OCI-LY7 (cell line): ENCODE data around the gene ACTN1. TPM values are rescaled to one million over a fixed set of nuclear protein-coding genes. Genes with fewer than 3 reads are reported as not detected.

Experiments
- BruUV-seq: library from RNA; stranded (reverse); fragments of 400-500 nt; replicated peaks from 2 replicates; lab custom pipeline; 2021; lab: Mats Ljungman, UMichigan
- CTCF ChIA-PET: fragments of 300-600 bp; sonication (Branson Sonifier 250); formaldehyde crosslinking; loops from one replicate; lab custom pipeline; 2022; ENCODE audit warnings: antibody characterized with exemption; ENCODE audit not compliant: unreplicated experiment; lab: Charles Lee
- POLR2A ChIA-PET: fragments of 300-600 bp; sonication (Branson Sonifier 250); formaldehyde crosslinking; loops from one replicate; lab custom pipeline; 2022; ENCODE audit warnings: antibody characterized with exemption; lab: Charles Lee
- DNase-seq: peaks from one replicate; pipeline ENCODE4 v3.0.0-alpha.2; 2015; ENCODE audit warnings: low spot score
- H2AFZ ChIP-seq: fragments of 200-600 bp; sonication (generic), shearing (Covaris generic); 2 replicates; pipeline ENCODE4 v1.6.1; 2014; ENCODE audit warnings: mild to moderate bottlenecking, antibody characterized with exemption, low read length, moderate library complexity
- H3K27ac ChIP-seq: fragments of 200-600 bp; sonication (generic); 2 replicates; pipeline ENCODE4 v1.5.1; 2014; ENCODE audit warnings: mixed run types, low read depth, mild to moderate bottlenecking, moderate library complexity, low read length, inconsistent platforms; ENCODE audit not compliant: poor library complexity, severe bottlenecking
- H3K36me3 ChIP-seq: fragments of 200-600 bp; sonication (generic); 2 replicates; pipeline ENCODE4 v1.6.1; 2014; ENCODE audit warnings: mild to moderate bottlenecking, antibody characterized with exemption, low read length, moderate library complexity, mixed read lengths; ENCODE audit not compliant: insufficient read depth
- H3K4me1 ChIP-seq: fragments of 200-600 bp; sonication (generic); 2 replicates; pipeline ENCODE4 v1.5.1; 2014; ENCODE audit warnings: mild to moderate bottlenecking, low read length; ENCODE audit not compliant: insufficient read depth, poor library complexity, severe bottlenecking
- H3K4me2 ChIP-seq: fragments of 200-600 bp; sonication (generic); 2 replicates; pipeline ENCODE4 v1.6.1; 2014; ENCODE audit warnings: mild to moderate bottlenecking, low read length
- H3K4me3 ChIP-seq: fragments of 200-600 bp; sonication (generic); 2 replicates; pipeline ENCODE4 v1.5.1; 2014; ENCODE audit warnings: mild to moderate bottlenecking, low read depth, low read length; ENCODE audit not compliant: poor library complexity, severe bottlenecking
- H3K79me2 ChIP-seq: fragments of 200-600 bp; sonication (generic); 2 replicates; pipeline ENCODE4 v1.6.1; 2016; ENCODE audit warnings: low read depth, mild to moderate bottlenecking, low read length, moderate library complexity, mixed read lengths; ENCODE audit not compliant: insufficient read depth
- H3K9me2 ChIP-seq: fragments of 200-600 bp; sonication (generic); 2 replicates; pipeline ENCODE4 v1.6.1; 2016; ENCODE audit warnings: mild to moderate bottlenecking, low read length, mixed read lengths; ENCODE audit not compliant: insufficient read depth
- H3K9me3 ChIP-seq: fragments of 200-600 bp; sonication (generic); 2 replicates; pipeline ENCODE4 v1.6.1; 2014; ENCODE audit warnings: mild to moderate bottlenecking, mixed run types, low read length, mixed read lengths
- H4K20me1 ChIP-seq: fragments of 200-600 bp; sonication (generic); 2 replicates; pipeline ENCODE4 v1.6.1; 2014; ENCODE audit warnings: mild to moderate bottlenecking, antibody characterized with exemption, low read length, moderate library complexity, mixed read lengths; ENCODE audit not compliant: insufficient read depth
- EZH2phosphoT487 ChIP-seq: fragments of 200-600 bp; sonication (generic); IDR thresholded peaks from 2 replicates; pipeline ENCODE4 v1.6.1; 2018; ENCODE audit warnings: low read depth, borderline replicate concordance, mild to moderate bottlenecking, mixed run types, antibody characterized with exemption, low read length, moderate library complexity, mixed read lengths
- intact Hi-C: fragments of 100-400 bp; cut with micrococcal nuclease; formaldehyde crosslinking; loops from one replicate; pipeline ENCODE4 v1.10.0; 2022; ENCODE audit not compliant: unreplicated experiment
- total RNA-seq, 2 experiments: library from RNA; depleted of rRNA in 1 of 2; stranded (reverse); fragments of >200 nt in 1 of 2; shearing (Covaris generic) in 1 of 2; gene quantifications; 2 replicates each; pipeline ENCODE4 v1.2.3, GENCODE V29; 2014 to 2022
- TF ChIP-seq, protein P1 (sequence below): fragments of 200-600 bp; sonication (generic); conservative IDR thresholded peaks from 2 replicates; pipeline ENCODE4 v1.5.1; 2014; ENCODE audit warnings: mild to moderate bottlenecking, antibody characterized with exemption, low read length, moderate library complexity, mixed read lengths

Gene ACTN1
- total RNA-seq, 2 experiments from 2014 or later: 0.51 to 1.8 TPM

GRCh38 chr14:69014829-69015259 lies 35.7 kb upstream of the ACTN1 start:
- no peak overlapping the region for H3K4me3 ChIP-seq
- no peaks in the 10 kb centered on the region for H3K36me3 ChIP-seq
- no peaks in the 10 kb centered on the region for H3K4me1 ChIP-seq
- TF ChIP-seq, protein P1, sequence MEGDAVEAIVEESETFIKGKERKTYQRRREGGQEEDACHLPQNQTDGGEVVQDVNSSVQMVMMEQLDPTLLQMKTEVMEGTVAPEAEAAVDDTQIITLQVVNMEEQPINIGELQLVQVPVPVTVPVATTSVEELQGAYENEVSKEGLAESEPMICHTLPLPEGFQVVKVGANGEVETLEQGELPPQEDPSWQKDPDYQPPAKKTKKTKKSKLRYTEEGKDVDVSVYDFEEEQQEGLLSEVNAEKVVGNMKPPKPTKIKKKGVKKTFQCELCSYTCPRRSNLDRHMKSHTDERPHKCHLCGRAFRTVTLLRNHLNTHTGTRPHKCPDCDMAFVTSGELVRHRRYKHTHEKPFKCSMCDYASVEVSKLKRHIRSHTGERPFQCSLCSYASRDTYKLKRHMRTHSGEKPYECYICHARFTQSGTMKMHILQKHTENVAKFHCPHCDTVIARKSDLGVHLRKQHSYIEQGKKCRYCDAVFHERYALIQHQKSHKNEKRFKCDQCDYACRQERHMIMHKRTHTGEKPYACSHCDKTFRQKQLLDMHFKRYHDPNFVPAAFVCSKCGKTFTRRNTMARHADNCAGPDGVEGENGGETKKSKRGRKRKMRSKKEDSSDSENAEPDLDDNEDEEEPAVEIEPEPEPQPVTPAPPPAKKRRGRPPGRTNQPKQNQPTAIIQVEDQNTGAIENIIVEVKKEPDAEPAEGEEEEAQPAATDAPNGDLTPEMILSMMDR: no peak
- no peak for TF ChIP-seq EZH2phosphoT487
- intact Hi-C loops: loop anchor here (10.0 kb wide), 1 partner anchor 100 kb away; no protein-coding TSS in a partner anchor
- ChIA-PET POLR2A (interaction anchor here (0.6 kb wide), 1 partner anchor 107 kb away, joined by 3 read pairs; no protein-coding TSS in a partner anchor), CTCF (no interaction called here)
- no peaks in the 10 kb centered on the region for H4K20me1 ChIP-seq
- no peaks in the 10 kb centered on the region for H3K9me2 ChIP-seq
- no peak overlapping the region for H3K4me2 ChIP-seq
- no peaks in the 10 kb centered on the region for H3K9me3 ChIP-seq
- H3K79me2 ChIP-seq: no peaks in the 10 kb centered on the region
- no peak for DNase-seq
- no TSS peak for BruUV-seq
- no peak overlapping the region for H3K27ac ChIP-seq
- H2AFZ ChIP-seq: no peak overlapping the region

- ChIA-PET POLR2A (interaction anchor here (0.6 kb wide), 1 partner anchor 106 kb away, joined by 3 read pairs; no protein-coding TSS in a partner anchor), CTCF (no interaction called here)
- Histone ChIP-seq H3K79me2 (no peaks in the 10 kb centered on the region), H3K9me3 (no peaks in the 10 kb centered on the region), H2AFZ (no peak overlapping the region), H3K36me3 (no peaks in the 10 kb centered on the region), H3K4me1 (no peaks in the 10 kb centered on the region), H3K9me2 (no peaks in the 10 kb centered on the region), H3K4me2 (no peak overlapping the region), H3K27ac (no peak overlapping the region), H4K20me1 (no peaks in the 10 kb centered on the region), H3K4me3 (no peak overlapping the region)
- intact Hi-C loops: loop anchor here (10.0 kb wide), 1 partner anchor 99 kb away; no protein-coding TSS in a partner anchor
- TF ChIP-seq, protein P1: no peak
- TF ChIP-seq EZH2phosphoT487: no peak
- no peak for DNase-seq
- BruUV-seq: no TSS peak
Measured at GRCh38 chr14:69013943-69014782, 35.1 kb upstream of the ACTN1 start.
